Measurements from ENCODE around the gene MPO. TPM values are rescaled to one million over a fixed set of nuclear protein-coding genes. Genes with fewer than 3 reads are reported as not detected.

The MPO gene
- total and polyA plus RNA-seq, 2 of the 8 experiments (the other 6 are each of a cell fraction or from before 2014, with no cell fraction given): 0.06 to 0.74 TPM

GRCh38 chr17:58242171-58242784 lies 38.5 kb downstream of the MPO start:
- H3K36me3 ChIP-seq (ENCODE audit: control insufficient read depth in 2 of 4, insufficient read depth in 4 of 4, low read length in 3 of 4): no peaks in the 10 kb centered on the region
- H3K79me2 ChIP-seq (ENCODE audit: control insufficient read depth in 1 of 2, insufficient read depth in 2 of 2, low read length in 2 of 2): no peaks in the 10 kb centered on the region
- H2AK5ac ChIP-seq (ENCODE audit: low read depth, low read length): 0 out of 2 replicates have a peak overlapping the region, but pooled peaks have one; percentile 13
- WGBS, 2 experiments (ENCODE audit: extremely low coverage in 1 of 2, insufficient coverage in 1 of 2, insufficient read length in 1 of 2, insufficient replicate concordance in 2 of 2, low coverage in 1 of 2, low lambda C conversion rate in 2 of 2, missing lambda C conversion rate in 1 of 2): 41% methylated on average over 4 of the region's 4 CpGs; no CpG with 5 or more reads in 1 of the 2 experiments
- no peak overlapping the region for H3K27ac ChIP-seq (ENCODE audit: low read depth, low read length)
- H2BK120ac ChIP-seq (replicated peaks; ENCODE audit: low read depth, low read length): no peak overlapping the region
- H2BK5ac ChIP-seq (ENCODE audit: low read depth, low read length): no peak overlapping the region
- peaks cover 0 to 10% (median 0%) of the 10 kb centered on the region in 4 experiments; a peak in 3 of 7 replicates for H3K4me1 ChIP-seq (replicated peaks in 1 of 4; ENCODE audit: control insufficient read depth in 3 of 4, insufficient read depth in 4 of 4, low read length in 3 of 4)
- 0 out of 2 replicates have a peak overlapping the region, but pooled peaks have one; percentile 21 for H2BK15ac ChIP-seq (ENCODE audit: low read length)
- no peak overlapping the region for H3K4me3 ChIP-seq (ENCODE audit: extremely low read depth in 1 of 4, insufficient read depth in 2 of 4, low read depth in 3 of 4, low read length in 4 of 4)
- no peak for DNase-seq (ENCODE audit: low read depth in 1 of 2, low spot score in 2 of 2)
- H4K8ac ChIP-seq (ENCODE audit: extremely low read depth, insufficient read depth, low read length): no peak overlapping the region; the same call in 1 of the 2 replicates
- no peak overlapping the region for H4K91ac ChIP-seq (replicated peaks; ENCODE audit: insufficient read length, low read length)
- no peaks in the 10 kb centered on the region for H3K9me3 ChIP-seq (ENCODE audit: insufficient read depth in 2 of 2, low read depth in 1 of 2, low read length in 1 of 2)
- H3K4me2 ChIP-seq (ENCODE audit: insufficient read depth in 1 of 2, low read depth in 2 of 2, low read length in 2 of 2): peak overlapping the region in 1 of 2 experiments; percentile 31; a peak in 1 of 4 replicates
- no peaks in the 10 kb centered on the region for H3K23me2 ChIP-seq (ENCODE audit: low read depth, low read length)
- CTCF ChIA-PET (ENCODE audit: partially characterized antibody): interaction anchor here (1.0 to 2.5 kb wide), 7 partner anchors 12 to 74 kb away, joined by 3 to 13 read pairs (median 6); no protein-coding TSS in a partner anchor
- no peak overlapping the region for H2BK20ac ChIP-seq (ENCODE audit: low read length)
- no peaks in the 10 kb centered on the region for H3K79me1 ChIP-seq (ENCODE audit: low read depth, low read length)
- H2BK12ac ChIP-seq (ENCODE audit: low read depth, low read length): peak overlapping the region; percentile 50; the same call in 1 of the 2 replicates
- H3K56ac ChIP-seq (replicated peaks; ENCODE audit: insufficient read length, low read depth, low read length): no peak overlapping the region
- POLR2A ChIA-PET (ENCODE audit: partially characterized antibody): interaction anchor here (0.6 to 2.1 kb wide), 3 partner anchors 10 to 110 kb away, joined by 3 to 4 read pairs (median 3); partner anchors contain the start of gene SUPT4H1
- H4K20me1 ChIP-seq (replicated peaks in 1 of 2; ENCODE audit: control insufficient read depth in 1 of 2, insufficient read depth in 2 of 2, low read length in 2 of 2): no peaks in the 10 kb centered on the region
- H3K14ac ChIP-seq (ENCODE audit: insufficient read length): no peak overlapping the region
- 0 out of 2 replicates have a peak overlapping the region, but pooled peaks have one; percentile 16 for H2AFZ ChIP-seq (ENCODE audit: low read length)
- peak; percentile 50 for FAIRE-seq
- no peak overlapping the region for H4K5ac ChIP-seq (ENCODE audit: insufficient read length, low read depth, low read length)
- no peak overlapping the region for H3K23ac ChIP-seq (ENCODE audit: insufficient read length)
- peaks cover 0 to 9% (median 8%) of the 10 kb centered on the region in 4 experiments; a peak in 5 of 7 replicates for H3K27me3 ChIP-seq (replicated peaks in 1 of 4; ENCODE audit: control insufficient read depth in 3 of 4, extremely low read depth in 1 of 4, insufficient read depth in 3 of 4, low read length in 3 of 4)
- H3K18ac ChIP-seq (ENCODE audit: extremely low read depth, low read length): no peak overlapping the region
- no peak overlapping the region for H3K9ac ChIP-seq (replicated peaks in 1 of 4; ENCODE audit: extremely low read depth in 1 of 4, low read depth in 3 of 4, low read length in 3 of 4)
- H3K4ac ChIP-seq (replicated peaks; ENCODE audit: insufficient read length, low read depth, low read length): no peak overlapping the region
- TF ChIP-seq NANOG (IDR thresholded peaks at IDR 0.05; ENCODE audit: insufficient read depth, low read depth, low read length, poor library complexity, severe bottlenecking): no peak
- no peak for TF ChIP-seq SRF (IDR thresholded peaks at IDR 0.05; ENCODE audit: low read depth, low read length)
- no peak for TF ChIP-seq RBBP5 (IDR thresholded peaks at IDR 0.05; ENCODE audit: borderline replicate concordance, low read depth, low read length)
- TF ChIP-seq EZH2 (IDR thresholded peaks at IDR 0.05; ENCODE audit: low read depth, low read length, severe bottlenecking): no peak
